HG03060 (cell line): Measurements from ENCODE around the gene ATF6B.
"Not testable (repeated sequence)": the region's sequence is repeated elsewhere in the genome, so short reads cannot be mapped to it uniquely, and the experiment has no call there.

Source experiments
- ATAC-seq: cut with Tn5 transposase; IDR thresholded peaks from one replicate; pipeline ENCODE4 v1.9.1; 2021; ENCODE audit warnings: low read depth, moderate number of reproducible peaks; ENCODE audit not compliant: unreplicated experiment

The ATF6B gene

GRCh38 chr6:32084780-32085179 is 43.3 kb downstream of the ATF6B start:
- no peak for ATAC-seq

GRCh38 chr6:32083812-32084768 is 44.0 kb downstream of the ATF6B start:
- ATAC-seq: no peak

DNA sequence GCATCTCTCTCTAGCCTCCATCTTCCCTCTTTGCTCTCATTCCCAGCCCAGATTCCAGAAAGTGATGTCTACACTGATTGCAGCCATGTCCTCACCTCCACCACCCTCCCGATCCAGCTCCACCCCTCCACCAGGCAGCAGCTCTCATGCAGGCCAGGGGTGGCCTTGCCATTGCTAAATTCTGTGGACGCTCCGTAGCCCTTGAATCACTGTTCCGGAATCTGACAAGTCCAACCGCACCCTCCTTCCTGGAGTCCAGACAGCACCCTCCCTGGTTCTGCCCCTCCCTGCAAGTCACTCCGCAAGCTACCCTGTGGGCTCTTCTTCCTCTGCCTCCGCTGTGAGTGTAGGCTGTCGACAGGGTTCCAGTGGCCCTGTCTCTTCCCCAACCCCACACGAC is 45.1 kb downstream of the ATF6B start:
- ATAC-seq: no peak

GRCh38 chr6:32082478-32082877 is 45.6 kb downstream of the ATF6B start:
- no peak for ATAC-seq

- no peak for ATAC-seq
Observed at GRCh38 chr6:32081168-32081990, 46.7 kb downstream of the ATF6B start.

DNA sequence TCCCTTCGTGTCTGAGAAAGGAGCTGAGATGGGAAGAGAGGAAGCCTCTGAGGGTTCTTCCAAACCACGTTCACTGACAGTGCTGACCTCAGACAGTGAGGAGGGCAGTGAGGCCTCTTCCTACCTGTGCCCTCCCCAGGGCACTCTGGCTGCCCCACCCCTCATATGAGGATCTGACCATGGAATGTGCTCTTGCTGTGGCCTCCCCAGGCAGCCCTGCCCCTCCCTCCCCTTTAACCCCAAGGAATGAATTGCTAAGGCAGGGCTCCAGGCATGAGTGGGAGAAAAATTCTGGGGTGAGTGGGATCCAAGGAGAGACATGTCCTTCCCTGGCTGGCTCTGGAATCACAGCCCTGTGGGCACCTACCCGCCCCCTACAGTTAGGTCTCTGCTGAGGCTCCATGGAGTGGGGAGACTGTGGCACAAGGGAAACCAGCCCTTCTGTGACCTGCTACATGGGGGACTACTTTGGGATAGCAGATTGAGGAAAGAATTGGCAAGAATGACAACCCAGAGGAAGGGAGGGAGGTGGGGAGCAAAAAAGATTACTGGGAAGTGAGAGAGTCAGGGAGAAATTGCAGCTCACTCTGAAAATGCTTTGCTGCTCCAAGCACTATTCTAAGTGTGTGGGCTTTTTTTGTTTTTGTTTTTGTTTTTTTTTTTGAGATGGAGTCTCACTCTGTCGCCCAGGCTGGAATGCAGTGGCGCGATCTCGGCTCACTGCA is 48.3 kb downstream of the ATF6B start:
- no peak for ATAC-seq

DNA sequence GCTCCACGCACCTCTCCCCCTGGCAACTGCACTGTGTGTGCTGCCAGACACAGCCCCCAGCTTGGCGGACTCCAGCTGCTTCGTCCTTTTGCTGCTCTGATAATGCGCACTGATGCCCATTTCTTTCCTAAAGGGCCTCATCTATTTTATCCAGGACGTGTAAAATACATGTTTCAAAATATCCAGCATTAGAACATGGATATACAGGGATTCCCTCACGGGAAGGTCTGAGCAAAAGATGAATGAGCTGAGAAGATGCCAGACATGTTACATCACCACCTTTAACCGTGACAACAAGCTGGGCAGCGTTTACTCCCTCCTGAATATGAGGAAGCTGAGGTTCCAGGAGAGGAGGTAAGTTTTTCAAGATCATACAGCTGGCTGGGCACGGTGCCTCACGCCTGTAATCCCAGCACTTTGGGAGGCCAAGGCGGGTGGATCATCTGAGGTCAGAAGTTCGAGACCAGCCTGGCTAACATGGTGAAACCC is 51.7 kb downstream of the ATF6B start:
- ATAC-seq: no peak

GRCh38 chr6:32075781-32076180 is 52.3 kb downstream of the ATF6B start:
- no peak for ATAC-seq

DNA sequence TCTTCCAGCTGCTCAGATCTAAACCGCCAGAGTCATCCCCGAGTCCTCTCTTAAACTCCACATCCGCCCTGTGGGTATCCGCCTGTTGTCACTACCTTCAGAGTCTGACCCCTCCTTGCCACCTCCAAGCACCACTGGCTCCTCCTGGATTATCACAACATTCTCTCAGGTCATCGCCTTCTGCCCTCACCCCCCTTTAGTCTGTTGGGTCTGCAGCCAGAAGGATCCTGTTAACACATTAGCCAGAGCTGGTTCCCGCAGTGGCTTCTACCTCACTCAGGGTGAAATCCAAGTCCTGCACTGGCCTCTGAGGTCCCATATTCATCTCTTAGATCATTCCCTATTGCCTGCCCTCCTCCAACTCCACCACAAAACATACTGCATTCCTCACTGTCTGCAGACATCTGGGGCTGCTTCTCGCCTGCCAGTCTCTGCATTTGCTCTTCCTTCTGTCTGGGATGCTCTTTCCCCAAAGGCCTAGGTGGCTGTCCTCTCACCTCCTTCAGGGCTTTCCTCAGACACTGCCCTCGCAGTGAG is 53.0 kb downstream of the ATF6B start:
- ATAC-seq: no peak

DNA sequence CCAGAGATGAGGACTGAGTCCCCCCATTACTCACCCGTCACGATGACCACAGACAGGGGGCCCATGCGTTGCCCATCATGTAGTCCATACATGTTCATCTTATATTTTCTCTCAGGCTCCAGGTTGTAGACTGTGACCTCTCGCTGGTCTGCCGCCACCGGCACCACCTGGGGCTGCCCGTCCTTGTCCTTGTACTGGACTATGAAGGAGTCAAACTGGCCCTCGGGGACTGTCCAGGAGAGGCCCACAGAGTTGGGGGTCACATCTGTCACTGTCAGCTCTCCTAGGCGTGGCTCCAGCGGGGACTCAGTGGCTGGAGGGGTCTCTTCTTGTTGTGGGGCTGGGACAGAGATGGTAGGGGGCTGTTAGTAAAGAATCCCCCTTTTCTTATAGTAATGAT is 54.4 kb downstream of the ATF6B start:
- ATAC-seq: no peak

DNA sequence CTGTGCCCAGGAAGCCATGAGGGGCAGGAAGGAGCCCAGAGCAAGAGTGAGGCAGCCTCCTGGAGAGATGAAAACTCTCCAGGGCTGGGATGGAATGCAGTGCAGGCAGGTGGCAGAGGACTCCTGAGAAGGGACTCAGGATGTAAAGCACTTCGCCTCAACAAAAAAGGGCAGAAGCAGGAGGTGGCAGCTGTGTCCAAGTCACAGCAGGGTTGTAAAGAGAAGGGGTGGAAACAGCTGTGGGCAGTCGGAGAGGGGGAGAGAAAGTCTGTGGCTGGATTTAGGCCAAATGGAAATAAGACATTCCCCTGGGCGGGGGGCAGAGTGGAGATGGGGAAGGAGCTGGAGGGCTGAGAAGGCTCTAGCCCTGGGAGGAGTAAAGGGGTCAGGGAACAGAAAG is 54.9 kb downstream of the ATF6B start:
- ATAC-seq: no peak

- no peak for ATAC-seq
Observed at GRCh38 chr6:32070814-32071543, 57.1 kb downstream of the ATF6B start.

GRCh38 chr6:32069878-32070515 is 58.0 kb downstream of the ATF6B start:
- ATAC-seq: no peak

GRCh38 chr6:32069460-32069859 is 58.6 kb downstream of the ATF6B start:
- ATAC-seq: no peak

DNA sequence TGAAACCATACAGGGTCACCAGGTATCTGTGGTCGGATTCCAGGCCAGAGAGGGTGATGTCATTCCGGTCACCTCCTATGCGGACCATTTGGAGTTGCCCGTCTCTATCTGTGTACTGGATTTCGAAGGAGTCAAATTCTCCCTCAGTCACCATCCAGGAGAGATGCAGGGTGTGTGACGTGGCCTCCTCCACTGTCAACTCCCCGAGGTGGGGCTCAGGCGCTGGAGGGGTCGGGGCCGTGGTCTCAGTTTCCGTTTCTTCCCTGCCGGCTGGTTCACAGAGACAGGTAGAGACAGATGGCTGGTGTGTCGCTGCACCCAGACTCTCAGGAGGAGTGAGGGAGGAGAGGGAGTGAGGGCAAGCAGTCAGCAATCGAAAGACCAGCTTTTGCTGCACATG is 59.2 kb downstream of the ATF6B start:
- ATAC-seq: no peak

DNA sequence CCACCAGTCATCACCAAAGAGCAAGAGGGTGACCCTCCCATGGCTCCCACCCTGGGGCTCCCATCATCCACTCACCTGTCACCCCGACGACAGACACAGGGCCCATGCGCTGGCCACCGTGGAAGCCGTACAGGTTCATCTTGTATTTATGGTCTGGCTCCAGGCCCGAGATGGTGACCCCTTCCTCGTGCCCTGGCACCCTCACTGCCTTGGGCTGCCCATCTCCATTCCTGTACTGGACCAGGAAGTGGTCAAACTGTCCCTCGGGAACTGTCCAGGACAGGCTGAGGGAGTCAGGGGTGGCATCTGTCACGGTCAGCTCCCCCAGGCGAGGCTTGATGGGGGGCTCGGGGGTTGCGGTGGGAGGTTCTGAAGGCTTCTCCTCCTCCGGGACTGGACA is 59.7 kb downstream of the ATF6B start:
- ATAC-seq: not testable (repeated sequence)

DNA sequence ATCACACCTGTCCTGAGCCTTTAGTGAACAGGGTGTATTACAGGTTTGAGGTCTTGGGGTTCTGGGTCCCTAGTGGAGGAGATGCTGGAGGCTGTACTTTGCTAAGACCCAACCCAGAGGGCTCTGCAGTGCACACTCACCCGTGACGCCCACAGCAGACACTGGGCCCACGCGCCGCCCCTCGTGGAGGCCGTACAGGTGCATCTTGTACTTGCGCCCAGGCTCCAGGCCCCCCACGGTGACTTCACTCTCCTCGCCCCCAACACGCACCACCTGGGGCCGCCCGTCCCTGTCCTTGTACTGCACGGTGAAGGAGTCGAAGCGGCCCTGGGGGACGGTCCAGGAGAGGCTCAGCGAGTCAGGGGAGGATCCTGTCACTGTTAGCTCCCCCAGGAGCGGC is 60.5 kb downstream of the ATF6B start:
- not testable (repeated sequence) for ATAC-seq
